GM12873 (cell line): ENCODE results near the gene EDIL3.

ENCODE experiments used
- TF ChIP-seq, protein P1 (sequence below): IDR thresholded peaks from 2 replicates; pipeline ENCODE4 v1.5.1; 2012; ENCODE audit warnings: low read depth, mild to moderate bottlenecking, moderate library complexity, low read length, control low read depth; ENCODE audit not compliant: insufficient read depth; ENCODE audit errors: missing control alignments

EDIL3 gene

DNA sequence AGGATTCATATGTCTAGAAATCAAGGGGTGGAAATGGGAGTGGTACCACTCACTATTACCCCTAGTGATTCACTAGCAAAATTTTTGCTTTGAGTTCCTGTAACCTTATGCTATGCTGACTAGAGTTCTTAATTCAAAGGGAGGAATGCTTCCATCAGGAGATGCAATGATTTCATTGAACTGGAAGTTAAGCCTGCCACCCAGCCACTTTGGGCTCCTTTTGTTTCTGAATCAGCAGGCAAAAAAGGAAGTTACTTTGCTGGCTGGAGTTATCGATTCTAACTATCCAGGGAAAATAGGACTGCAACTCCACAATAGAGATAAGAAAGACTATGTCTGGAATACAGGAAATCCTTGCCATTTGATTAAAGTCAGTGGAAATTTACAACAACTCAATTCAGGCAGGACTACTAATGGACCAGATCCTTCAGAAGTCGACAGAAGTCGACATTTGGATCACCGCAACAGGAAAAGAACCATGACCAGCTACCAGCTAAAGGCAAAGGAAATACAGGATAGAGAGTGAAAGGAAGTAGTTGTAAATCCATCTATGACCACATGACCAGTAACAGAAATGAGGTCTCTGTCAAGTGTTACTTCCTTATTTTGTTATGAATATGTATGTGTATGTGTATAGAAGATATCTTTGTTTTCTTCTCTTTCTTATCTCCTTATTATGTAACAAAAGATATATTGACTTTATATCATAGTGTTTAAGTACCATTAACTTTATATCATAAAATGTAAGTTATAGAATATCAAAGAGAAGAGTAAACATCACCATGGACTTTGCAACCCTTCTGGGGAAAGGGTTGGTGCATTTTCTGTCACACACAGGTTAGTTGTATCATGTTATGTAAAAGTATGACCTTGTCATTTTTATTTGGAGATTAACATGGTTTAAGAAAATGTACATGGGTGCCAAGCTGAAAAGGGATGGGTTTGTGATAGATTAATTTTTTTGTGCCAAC, 465.3 kb downstream of the EDIL3 start:
- TF ChIP-seq, protein P1, sequence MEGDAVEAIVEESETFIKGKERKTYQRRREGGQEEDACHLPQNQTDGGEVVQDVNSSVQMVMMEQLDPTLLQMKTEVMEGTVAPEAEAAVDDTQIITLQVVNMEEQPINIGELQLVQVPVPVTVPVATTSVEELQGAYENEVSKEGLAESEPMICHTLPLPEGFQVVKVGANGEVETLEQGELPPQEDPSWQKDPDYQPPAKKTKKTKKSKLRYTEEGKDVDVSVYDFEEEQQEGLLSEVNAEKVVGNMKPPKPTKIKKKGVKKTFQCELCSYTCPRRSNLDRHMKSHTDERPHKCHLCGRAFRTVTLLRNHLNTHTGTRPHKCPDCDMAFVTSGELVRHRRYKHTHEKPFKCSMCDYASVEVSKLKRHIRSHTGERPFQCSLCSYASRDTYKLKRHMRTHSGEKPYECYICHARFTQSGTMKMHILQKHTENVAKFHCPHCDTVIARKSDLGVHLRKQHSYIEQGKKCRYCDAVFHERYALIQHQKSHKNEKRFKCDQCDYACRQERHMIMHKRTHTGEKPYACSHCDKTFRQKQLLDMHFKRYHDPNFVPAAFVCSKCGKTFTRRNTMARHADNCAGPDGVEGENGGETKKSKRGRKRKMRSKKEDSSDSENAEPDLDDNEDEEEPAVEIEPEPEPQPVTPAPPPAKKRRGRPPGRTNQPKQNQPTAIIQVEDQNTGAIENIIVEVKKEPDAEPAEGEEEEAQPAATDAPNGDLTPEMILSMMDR, result no peak

DNA sequence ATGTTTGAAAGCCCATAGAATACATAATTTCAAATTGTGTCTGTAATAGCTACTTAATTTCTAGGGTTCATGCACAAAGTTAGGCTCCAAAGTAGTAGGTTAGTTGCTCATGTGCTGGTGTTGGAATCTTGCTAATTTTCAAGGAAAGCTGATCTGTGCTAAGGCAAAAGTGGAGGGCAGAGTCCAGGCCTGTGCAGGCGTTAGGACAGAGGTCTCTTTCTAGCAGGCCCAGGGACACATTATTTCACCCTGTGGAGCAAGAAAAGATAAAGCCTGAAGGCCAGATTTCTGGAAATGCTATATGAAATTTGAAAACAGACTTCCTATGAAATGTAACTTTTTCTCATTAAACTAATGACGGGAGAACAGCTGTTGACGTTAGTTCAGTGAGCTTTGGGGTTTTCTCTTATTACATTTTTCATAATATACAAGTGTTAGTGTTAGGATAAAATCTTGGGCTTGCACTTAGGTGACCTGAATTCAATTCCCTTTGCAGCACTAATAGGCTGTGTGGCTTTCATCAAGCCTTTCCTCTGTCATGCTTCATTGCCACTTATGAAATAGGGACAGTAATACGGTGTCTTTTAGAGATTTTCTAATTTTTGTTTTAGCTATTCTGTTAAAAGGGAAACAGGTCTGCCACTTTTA, 467.3 kb downstream of the EDIL3 start:
- TF ChIP-seq, protein P1, result no peak

DNA sequence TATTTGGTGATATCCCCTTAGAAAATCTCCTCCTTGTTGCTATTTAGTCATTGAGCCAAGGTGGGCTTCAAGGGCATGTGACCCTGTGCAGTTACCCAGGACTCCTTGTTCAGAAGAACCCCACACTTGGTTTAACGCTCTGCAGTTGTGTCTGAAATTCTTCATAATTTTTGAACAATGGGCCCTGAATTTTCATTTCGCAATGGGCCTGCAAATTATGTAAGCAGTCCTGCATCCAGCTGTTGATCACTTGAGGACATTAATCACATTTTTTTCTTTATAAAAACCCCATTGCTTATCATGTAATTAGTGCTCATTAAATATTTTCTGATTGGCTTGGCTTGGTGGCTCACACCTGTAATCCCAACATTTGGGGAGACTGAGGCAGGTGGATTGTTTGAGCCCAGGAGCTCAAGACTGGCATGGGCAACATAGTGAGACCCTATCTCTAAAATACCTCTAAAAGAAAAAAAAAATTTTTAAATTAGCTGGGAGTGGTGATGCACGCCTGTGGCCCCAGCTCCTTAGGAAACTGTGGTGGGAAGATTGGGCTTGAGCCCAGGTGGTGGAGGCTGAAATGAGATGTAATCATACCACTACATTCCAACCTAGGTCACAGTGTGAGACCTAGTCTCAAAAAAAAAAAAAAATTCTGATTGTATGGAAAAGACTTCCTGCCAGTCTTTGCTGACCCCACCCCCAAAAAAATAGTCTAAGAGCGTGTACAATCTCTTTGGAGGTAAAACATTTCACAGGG, 469.8 kb downstream of the EDIL3 start:
- TF ChIP-seq, protein P1, result no peak

DNA sequence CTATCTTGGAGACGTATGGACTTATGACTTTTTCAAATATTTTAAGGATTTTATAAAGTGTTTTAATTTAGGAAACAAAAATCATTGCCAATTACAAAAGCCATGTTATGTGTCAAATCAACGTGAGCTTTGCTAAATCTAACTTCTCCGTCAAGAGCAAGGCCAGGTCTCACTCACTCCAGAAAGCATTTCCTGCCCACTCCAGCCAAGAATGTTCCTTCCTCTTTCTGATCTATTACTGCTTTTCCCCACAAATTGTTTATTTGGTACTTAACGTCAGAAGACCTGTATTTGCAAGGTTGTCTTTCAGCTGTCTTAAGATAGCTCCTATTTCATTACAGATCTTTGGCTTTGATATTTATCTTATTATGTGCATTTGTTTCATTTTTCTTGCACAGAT, 470.5 kb downstream of the EDIL3 start:
- TF ChIP-seq, protein P1, result no peak

DNA sequence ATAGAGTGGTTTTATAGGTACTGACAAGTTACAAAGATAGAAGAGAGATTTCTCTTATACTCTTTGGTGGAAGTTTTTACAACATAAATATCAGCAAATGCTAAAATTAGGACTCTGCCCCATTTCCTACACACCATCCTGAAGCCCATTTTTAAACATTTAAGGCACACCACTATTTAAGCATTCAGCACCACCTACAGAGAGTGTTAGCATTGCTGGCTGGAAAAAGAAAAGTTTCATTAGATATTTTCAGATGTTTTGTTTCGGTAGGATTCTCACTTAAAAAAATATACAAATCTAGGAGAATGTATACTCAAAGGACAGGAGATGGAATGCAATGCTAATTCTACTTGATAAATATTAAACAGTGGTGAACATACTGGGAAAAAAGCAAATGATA, 471.1 kb downstream of the EDIL3 start:
- TF ChIP-seq, protein P1, result no peak

DNA sequence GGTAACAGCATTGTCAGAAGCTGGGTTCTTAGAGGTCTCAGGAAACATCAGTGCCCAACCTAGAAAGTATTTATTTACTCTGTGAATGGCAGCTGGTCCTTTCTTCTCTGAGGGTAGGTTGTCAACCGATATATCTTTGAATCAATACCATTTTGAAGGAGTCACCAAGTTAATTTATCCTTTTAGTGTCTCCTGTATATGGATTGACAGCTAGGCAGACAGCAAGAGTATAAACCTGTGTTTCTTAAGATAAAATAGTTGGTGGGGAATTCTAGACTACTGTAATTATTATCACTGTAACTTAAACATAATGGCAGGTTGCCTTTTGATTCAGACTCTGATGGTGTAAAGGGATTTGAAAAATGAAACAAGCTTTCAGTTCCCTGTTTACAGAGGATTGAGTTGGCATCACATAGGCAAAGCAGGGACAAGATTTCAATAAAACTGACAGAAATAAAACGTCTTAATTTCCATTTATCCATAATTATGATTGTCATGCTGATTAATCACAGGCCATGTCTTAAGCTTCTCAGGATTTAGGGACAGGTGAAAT, 473.2 kb downstream of the EDIL3 start:
- TF ChIP-seq, protein P1, result no peak
